Right cardiac atrium (tissue), 5 donors: ENCODE data around the gene ZBTB3. TPM values are rescaled to one million over a fixed set of nuclear protein-coding genes. Genes with fewer than 3 reads are reported as not detected.
A peak's percentile ranks its signal among the peaks of the same experiment; 100 is the strongest.
"Not testable (repeated sequence)": the region's sequence is repeated elsewhere in the genome, so short reads cannot be mapped to it uniquely, and the experiment has no call there.

Experiments
- ATAC-seq, 2 donors: fragments of 200-7000 bp; cut with Tn5 transposase; one replicate each; pipeline versions ENCODE4 v1.8.0 to v1.9.1; 2020; ENCODE audit warnings: moderate library complexity in 2 of 2, mild to moderate bottlenecking in 1 of 2
- DNase-seq, 3 donors: peaks; one replicate each; pipeline ENCODE4 v3.0.0-alpha.2; 2020
- H3K27ac ChIP-seq: one replicate; pipeline ENCODE4 v1.5.1; 2013; ENCODE audit warnings: mild to moderate bottlenecking, low read length, control low read depth, moderate library complexity
- H3K27me3 ChIP-seq: one replicate; pipeline ENCODE4 v1.6.1; 2013; ENCODE audit not compliant: control insufficient read depth, insufficient read depth
- H3K4me1 ChIP-seq: one replicate; pipeline ENCODE4 v1.6.1; 2013; ENCODE audit warnings: low read length; ENCODE audit not compliant: control insufficient read depth, insufficient read depth
- H3K4me3 ChIP-seq: one replicate; pipeline ENCODE4 v1.5.1; 2013; ENCODE audit warnings: low read length, control low read depth
- H3K9me3 ChIP-seq: one replicate; pipeline ENCODE4 v1.6.1; 2013; ENCODE audit warnings: low read length; ENCODE audit not compliant: control insufficient read depth
- WGBS: extraction: QIAGEN DNeasy Blood & Tissue Kit; methylation state at CpG from one replicate; pipeline ENCODE4 v1.1.7; 2013; 5-methylcytosine and 5-hydroxymethylcytosine counted together
- intact Hi-C, 4 donors: fragments of 100-400 bp; cut with DNase I; formaldehyde crosslinking; loops; one replicate each; pipeline versions ENCODE4 v1.11.0 to v1.14.0; 2022 to 2023
- polyA plus RNA-seq: library from polyadenylated mRNA; stranded (reverse); fragments of 200-250 nt; gene quantifications from one replicate; pipeline ENCODE4 v1.2.3, GENCODE V29; 2013
- total RNA-seq, 4 donors: library from RNA; stranded (reverse); fragmentation: NEBNext Ultra II Directional; extraction: Animal tissue kit (Norgen Biotek cat#: 25700); gene quantifications; one replicate each; pipeline ENCODE4 v1.2.1, GENCODE V29; 2021
- donor health status: healthy with polysubstance abuse.
- donor health status: DM: no; HTN: yes; CAD: no.
- donor health status: DM: no; HTN: no; CAD: no.
- donor health status: DM: no; HTN: yes; CAD: no; lungs with severe emphysema.
- donor health status: DM: yes; HTN: yes; CAD: no.

The ZBTB3 gene
- total and polyA plus RNA-seq, 5 donors: 4.0 to 14.5 (median 8.7) TPM

DNA sequence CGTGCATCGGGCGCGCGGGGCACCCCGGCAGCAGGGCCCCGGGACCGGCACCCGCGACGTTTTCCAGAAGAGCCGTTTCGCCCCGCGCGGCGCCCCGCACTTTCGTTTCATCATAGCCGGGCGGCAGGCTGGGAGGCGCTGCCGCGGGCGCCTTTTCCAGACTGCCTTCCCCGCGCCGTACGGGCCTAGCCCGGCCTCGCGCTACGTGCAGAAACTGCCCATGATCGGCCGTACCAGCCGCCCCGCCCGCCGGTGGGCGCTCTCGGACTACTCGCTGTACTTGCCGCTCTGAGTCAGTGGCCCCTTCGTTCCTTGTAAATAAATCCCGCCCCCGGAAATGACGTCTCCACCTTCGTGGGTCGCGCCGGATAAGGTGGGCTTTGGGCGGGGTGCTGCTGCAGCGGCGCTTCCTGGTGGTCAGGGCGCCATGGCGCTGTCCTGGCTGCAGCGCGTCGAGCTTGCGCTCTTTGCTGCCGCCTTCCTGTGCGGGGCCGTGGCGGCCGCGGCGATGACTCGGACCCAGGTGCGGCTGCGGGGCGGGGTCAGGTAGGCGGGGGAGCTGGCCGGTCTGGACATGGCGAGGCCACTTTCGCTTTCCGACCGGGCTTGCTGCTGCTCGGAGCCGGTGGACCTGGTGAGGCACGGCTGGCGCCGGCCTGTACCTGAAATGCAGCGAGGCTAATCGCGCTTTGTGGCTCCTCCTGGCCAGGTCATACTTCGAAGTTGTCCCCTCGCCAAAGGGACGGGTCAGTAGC, 33.2 kb upstream of the ZBTB3 start, which contains the start of gene TMEM179B:
TMEM179B (plus strand) TSS at position 398 of the 755 bp plus-strand sequence; CDS start at position 428, 30 bp downstream.
- Histone ChIP-seq H3K27me3 (no peaks in the 10 kb centered on the region), H3K4me1 (peaks cover 3% of the 10 kb centered on the region), H3K27ac (peak within 1 kb of the TSS; percentile 93), H3K4me3 (peak within 1 kb of the TSS; percentile 82), H3K9me3 (no peaks in the 10 kb centered on the region)
- DNase-seq (peak; percentile 97 to 99 (median 98)), ATAC-seq (peak; percentile 90 to 93)
- intact Hi-C loops: loop anchor here in 3 of 4 donors (5.0 to 10.0 kb wide), 2 partner anchors 75 to 78 kb away; no protein-coding TSS in a partner anchor
- under 1% methylated on average over 88 of the region's 88 CpGs for WGBS

DNA sequence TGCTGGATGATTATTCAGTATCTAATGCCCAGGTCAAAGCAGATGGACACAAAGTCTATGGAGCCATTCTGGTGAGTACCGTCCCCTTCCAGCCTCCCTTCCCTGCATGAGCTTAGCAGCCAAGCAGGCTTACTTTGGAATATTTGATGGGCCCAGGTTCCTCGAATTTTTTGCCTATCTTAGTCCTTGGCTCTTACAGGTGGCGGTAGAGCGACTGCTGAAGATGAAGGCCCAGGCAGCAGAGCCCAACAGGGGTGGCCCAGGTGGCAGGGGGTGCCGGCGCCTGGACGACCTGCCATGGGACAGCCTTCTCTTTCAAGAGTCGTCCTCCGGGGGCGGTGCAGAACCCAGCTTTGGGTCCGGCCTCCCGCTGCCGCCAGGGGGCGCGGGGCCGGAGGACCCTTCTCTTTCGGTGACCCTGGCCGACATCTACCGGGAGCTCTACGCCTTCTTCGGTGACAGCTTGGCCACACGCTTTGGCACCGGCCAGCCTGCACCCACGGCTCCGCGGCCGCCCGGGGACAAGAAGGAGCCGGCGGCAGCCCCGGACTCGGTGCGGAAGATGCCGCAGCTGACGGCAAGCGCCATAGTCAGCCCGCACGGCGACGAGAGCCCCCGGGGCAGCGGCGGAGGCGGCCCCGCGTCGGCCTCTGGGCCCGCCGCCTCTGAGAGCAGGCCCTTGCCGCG, 32.5 kb upstream of the ZBTB3 start:
- ATAC-seq (peak; percentile 80 to 87), DNase-seq (peak; percentile 88 to 96 (median 95))
- intact Hi-C loops: loop anchor here in 3 of 4 donors (5.0 to 10.0 kb wide), 2 partner anchors 76 to 78 kb away; no protein-coding TSS in a partner anchor
- Histone ChIP-seq H3K9me3 (no peaks in the 10 kb centered on the region), H3K4me3 (peak overlapping the region; percentile 82), H3K27ac (peak overlapping the region; percentile 93), H3K4me1 (peaks cover 3% of the 10 kb centered on the region), H3K27me3 (no peaks in the 10 kb centered on the region)
- 1% methylated on average over 51 of the region's 51 CpGs for WGBS

DNA sequence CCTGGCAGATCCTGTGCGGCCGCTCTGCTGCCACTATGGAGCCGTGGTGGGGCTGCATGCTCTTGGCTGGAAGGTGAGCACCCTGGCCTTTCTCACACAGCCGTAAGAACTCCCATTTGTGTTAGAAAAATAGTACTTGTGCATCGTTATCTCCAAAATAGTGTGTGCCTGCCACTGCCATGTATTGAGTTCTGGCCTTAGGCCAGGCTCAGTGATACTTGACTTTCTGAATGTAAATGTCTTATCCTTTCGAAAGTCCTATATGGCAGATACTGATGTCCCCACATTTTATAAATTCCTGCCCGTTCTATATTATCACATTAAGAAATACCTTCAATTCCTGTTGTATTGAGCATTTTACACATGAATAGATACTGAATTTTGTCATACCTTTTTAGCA, 28.8 kb upstream of the ZBTB3 start:
- no peaks in the 10 kb centered on the region for H3K27me3 ChIP-seq
- H3K9me3 ChIP-seq: no peaks in the 10 kb centered on the region
- no peak for DNase-seq
- ATAC-seq: no peak
- H3K4me1 ChIP-seq: no peaks in the 10 kb centered on the region
- intact Hi-C loops: loop anchor here in 2 of 4 donors (10.0 kb wide), 1 partner anchor 82 kb away; no protein-coding TSS in a partner anchor
- H3K27ac ChIP-seq: no peak overlapping the region
- WGBS: 91% methylated on average over 7 of the region's 7 CpGs
- H3K4me3 ChIP-seq: no peak overlapping the region

DNA sequence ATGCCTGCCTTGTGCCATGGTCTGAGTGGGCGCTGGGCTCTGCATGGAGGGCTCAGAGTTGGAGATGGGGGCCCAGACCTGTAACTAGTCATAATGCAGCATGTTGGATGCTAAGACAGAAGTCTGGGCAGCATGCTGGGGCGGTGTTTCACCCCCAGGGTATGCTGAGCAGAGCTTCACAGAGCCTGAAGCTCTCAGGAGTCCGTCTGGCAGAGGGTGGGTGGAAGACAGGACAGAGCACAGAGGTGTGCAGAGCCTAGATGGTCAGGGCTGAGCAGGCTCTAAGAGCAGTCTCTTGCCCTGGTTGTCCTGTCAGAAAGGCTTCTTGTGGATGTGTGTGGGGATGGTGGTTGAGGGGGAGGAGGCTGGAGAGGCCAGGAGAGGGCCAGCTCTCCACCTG, 24.5 kb upstream of the ZBTB3 start:
- WGBS: 96% methylated on average over 3 of the region's 3 CpGs
- Histone ChIP-seq H3K27me3 (no peaks in the 10 kb centered on the region), H3K4me1 (no peaks in the 10 kb centered on the region), H3K9me3 (no peaks in the 10 kb centered on the region), H3K27ac (no peak overlapping the region), H3K4me3 (no peak overlapping the region)
- ATAC-seq: peak in 1 of 2 donors; percentile 7
- intact Hi-C loops: no loop called here
- peak in 1 of 3 donors; percentile 9 for DNase-seq

DNA sequence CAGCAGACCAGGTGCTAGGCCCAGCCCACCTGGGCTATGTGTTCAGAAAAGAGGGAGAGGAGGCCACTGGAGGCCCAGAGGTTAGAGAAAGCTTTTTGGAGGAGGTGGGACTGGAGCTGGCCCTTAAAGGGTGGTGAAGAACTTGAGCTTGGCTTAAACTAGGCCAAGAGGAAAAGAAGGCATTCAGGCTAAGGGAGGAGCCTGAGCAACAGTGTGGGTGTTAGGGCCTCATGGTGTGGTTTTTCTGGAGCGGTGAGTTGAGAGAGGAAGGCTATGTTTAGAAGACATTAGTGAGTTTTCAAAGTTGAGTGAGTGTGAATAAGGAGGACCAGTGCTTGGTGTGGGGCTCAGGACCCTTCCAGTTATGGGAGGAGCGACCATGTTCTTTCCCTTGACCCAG, 23.4 kb upstream of the ZBTB3 start:
- DNase-seq: no peak
- H3K4me1 ChIP-seq: no peaks in the 10 kb centered on the region
- no peak overlapping the region for H3K4me3 ChIP-seq
- 83% methylated on average over 2 of the region's 2 CpGs for WGBS
- intact Hi-C loops: no loop called here
- no peak for ATAC-seq
- no peaks in the 10 kb centered on the region for H3K27me3 ChIP-seq
- no peak overlapping the region for H3K27ac ChIP-seq
- H3K9me3 ChIP-seq: no peaks in the 10 kb centered on the region

DNA sequence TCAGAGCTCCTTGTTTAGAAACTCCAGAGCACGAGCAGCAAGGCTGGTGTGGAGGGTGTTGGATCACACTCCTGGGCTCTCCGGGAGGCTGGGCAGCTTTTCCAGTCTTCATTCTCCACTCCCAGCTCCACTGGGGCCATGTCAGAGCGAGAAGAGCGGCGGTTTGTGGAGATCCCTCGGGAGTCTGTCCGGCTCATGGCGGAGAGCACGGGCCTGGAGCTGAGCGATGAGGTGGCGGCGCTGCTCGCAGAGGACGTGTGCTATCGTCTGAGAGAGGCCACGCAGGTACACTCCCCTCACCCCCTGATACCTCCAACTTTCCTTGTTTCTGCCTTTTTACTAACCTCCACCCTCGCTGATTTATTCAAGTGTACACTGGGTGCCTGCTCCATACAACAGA, 21.7 kb upstream of the ZBTB3 start:
- H3K27me3 ChIP-seq: no peaks in the 10 kb centered on the region
- intact Hi-C loops: no loop called here

DNA sequence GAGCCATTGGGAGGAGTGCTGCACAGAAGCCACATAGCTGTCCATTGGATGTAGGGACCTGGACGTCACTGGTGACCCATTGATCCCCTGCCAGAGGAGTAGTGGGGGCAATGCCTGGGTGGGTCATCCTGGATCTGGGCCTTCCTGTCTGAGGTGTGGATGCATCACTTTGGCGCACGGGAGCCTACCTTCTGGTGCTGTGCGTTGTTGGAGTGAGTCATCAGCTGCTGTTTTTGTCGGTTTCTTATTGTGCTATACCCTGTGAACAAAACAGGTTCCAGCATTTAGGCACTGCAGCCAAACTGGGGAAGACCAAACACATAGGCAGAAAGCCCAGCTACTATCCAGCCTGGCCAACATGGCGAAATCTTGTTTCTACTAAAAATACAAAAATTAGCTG, 20.4 kb upstream of the ZBTB3 start:
- intact Hi-C loops: no loop called here
- no peak overlapping the region for H3K4me3 ChIP-seq
- no peak for ATAC-seq
- H3K9me3 ChIP-seq: no peaks in the 10 kb centered on the region
- H3K27me3 ChIP-seq: no peaks in the 10 kb centered on the region
- WGBS: 87% methylated on average over 6 of the region's 6 CpGs
- no peak overlapping the region for H3K27ac ChIP-seq
- peak in 1 of 3 donors; percentile 44 for DNase-seq
- no peaks in the 10 kb centered on the region for H3K4me1 ChIP-seq

More for the DNA sequence above, 21.7 kb upstream of the ZBTB3 start:
- 88% methylated on average over 17 of the region's 17 CpGs for WGBS
- peak in 1 of 3 donors; percentile 33 for DNase-seq
- no peak overlapping the region for H3K27ac ChIP-seq
- ATAC-seq: no peak
- no peaks in the 10 kb centered on the region for H3K9me3 ChIP-seq
- H3K4me1 ChIP-seq: no peaks in the 10 kb centered on the region
- H3K4me3 ChIP-seq: no peak overlapping the region

DNA sequence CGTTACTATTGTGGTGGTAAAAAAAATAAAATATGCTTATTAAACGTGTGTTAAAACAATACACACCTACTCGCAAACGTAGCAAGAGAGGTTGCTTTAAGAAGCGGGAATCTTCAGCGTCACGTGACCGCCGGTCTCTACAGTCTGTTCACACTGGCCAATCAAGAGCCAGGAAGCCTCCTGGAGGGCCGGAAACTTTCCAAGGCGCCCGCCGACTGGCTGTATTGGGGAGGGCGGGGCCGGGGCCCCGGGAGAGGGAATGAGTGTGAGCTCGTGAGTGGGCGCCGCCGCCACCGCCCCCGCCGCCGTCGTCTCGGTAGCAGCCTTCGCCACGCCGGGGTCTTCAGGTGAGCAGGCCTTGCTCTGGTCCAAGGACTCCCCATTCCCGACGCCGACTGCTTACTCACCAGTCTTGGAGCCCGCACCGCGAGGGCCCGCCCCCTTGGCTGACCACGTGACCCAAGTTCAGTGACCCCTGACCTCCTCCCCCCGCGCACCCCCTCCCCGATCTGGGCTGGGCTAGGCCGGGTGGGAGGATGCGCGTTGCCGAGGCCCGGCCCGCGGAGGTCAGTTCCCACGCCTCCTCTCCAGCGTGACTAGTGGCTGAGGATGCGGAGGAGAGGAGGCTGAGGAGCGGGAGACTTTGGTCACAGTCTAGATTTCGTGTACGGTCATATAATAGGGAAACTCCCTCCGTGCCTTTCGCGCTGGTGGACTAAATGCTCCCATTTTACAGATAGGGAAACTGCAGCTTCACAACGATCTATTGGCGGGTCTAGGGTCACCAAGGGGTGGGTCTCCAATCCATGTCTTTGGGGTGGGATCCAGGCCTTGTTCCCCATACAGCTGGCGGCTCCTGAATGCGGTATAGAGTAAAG, 17.4 kb upstream of the ZBTB3 start, which contains the start of gene TAF6L:
TAF6L (plus strand) TSS at position 253 of the 878 bp plus-strand sequence. CDS start 4,388 bp downstream, outside the sequence.
- peak within 1 kb of the TSS; percentile 64 for H3K4me3 ChIP-seq
- intact Hi-C loops: no loop called here
- H3K27me3 ChIP-seq: no peaks in the 10 kb centered on the region
- ATAC-seq (peak; percentile 98 to 99), DNase-seq (peak; percentile 99 to 100 (median 99))
- no peaks in the 10 kb centered on the region for H3K9me3 ChIP-seq
- no peaks in the 10 kb centered on the region for H3K4me1 ChIP-seq
- H3K27ac ChIP-seq: peak within 1 kb of the TSS; percentile 96
- 2% methylated on average over 60 of the region's 60 CpGs for WGBS

DNA sequence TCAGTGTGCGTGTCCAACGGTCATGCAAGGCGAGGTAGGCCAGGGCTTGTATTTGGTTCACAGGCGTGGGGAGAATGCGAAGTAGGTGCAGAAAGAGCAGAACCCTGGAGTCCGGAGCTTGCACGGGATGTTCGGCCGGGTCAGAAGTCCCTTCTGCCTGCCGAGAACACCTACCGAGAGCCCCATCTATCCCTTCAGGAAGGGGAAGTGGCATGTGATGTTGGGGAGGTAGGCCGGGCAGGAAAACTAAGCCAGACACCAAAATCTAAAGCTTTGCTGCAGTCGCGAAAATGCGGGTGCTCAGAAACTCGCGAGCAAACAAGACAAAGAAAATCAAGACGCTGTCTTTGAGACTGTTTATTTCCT, 16.8 kb upstream of the ZBTB3 start:
- WGBS: under 1% methylated on average over 18 of the region's 18 CpGs
- ATAC-seq: peak; percentile 12 to 26
- intact Hi-C loops: no loop called here

DNA sequence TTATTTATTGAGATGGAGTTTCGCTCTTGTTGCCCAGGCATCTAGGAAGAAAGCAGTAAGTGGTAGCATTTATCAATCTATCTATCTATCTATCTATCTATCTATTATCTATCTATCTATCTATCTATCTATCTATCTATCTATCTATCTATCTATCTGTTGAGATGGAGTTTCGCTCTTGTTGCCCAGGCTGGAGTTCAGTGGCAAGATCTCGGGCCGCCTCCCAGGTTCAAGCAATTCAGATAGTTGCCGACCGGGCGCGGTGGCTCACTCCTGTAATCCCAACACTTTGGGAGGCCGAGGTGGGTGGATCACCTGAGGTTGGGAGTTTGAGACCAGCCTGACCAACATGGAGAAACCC, 6.9 kb upstream of the ZBTB3 start:
- DNase-seq, H3K4me1 ChIP-seq, H3K9me3 ChIP-seq, ATAC-seq, H3K27me3 ChIP-seq, intact Hi-C loops, H3K27ac ChIP-seq, H3K4me3 ChIP-seq: not testable (repeated sequence)
- WGBS: 44% methylated on average over 9 of the region's 9 CpGs

More for the DNA sequence above, 16.8 kb upstream of the ZBTB3 start:
- no peaks in the 10 kb centered on the region for H3K4me1 ChIP-seq
- peak in 1 of 3 donors; percentile 64 for DNase-seq
- H3K27me3 ChIP-seq: no peaks in the 10 kb centered on the region
- no peaks in the 10 kb centered on the region for H3K9me3 ChIP-seq
- peak overlapping the region; percentile 64 for H3K4me3 ChIP-seq
- peak overlapping the region; percentile 82 for H3K27ac ChIP-seq
